Epithelial cell of esophagus (primary cell): ENCODE data around the gene C13orf42.
A peak's percentile ranks its signal among the peaks of the same experiment; 100 is the strongest.

Experiments
- DNase-seq: peaks from one replicate; pipeline ENCODE4 v3.0.0; 2010; ENCODE audit warnings: low read depth
- H3K4me3 ChIP-seq: 2 replicates; pipeline ENCODE4 v1.5.1; 2011; ENCODE audit warnings: mild to moderate bottlenecking, low read length, control low read depth
- TF ChIP-seq, protein P1 (sequence below): IDR thresholded peaks from 2 replicates; pipeline ENCODE4 v1.5.1; 2011; ENCODE audit warnings: low read depth, mild to moderate bottlenecking, low read length, control low read depth, inconsistent platforms; ENCODE audit not compliant: insufficient read depth; ENCODE audit errors: missing control alignments

C13orf42 gene

DNA sequence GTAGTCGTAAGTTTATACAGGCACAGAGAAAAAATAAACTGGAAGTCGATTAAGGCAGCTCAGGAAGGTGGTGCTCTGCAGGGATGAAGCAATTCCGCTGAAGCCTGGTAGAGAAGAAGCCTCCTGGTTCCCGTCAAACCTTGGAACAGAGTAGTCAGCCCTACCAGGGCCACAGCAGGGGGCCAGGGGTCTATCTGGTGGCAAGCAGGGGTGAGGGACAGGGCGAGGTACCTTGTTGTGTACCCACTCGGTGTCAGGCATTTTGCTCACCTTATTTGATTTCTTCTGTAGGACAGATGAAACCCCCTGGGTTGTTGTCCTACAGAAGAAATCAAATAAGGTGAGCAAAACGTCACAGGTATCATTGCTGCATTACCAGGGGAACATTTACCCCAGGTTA lies 70.6 kb downstream of the C13orf42 start:
- TF ChIP-seq, protein P1, sequence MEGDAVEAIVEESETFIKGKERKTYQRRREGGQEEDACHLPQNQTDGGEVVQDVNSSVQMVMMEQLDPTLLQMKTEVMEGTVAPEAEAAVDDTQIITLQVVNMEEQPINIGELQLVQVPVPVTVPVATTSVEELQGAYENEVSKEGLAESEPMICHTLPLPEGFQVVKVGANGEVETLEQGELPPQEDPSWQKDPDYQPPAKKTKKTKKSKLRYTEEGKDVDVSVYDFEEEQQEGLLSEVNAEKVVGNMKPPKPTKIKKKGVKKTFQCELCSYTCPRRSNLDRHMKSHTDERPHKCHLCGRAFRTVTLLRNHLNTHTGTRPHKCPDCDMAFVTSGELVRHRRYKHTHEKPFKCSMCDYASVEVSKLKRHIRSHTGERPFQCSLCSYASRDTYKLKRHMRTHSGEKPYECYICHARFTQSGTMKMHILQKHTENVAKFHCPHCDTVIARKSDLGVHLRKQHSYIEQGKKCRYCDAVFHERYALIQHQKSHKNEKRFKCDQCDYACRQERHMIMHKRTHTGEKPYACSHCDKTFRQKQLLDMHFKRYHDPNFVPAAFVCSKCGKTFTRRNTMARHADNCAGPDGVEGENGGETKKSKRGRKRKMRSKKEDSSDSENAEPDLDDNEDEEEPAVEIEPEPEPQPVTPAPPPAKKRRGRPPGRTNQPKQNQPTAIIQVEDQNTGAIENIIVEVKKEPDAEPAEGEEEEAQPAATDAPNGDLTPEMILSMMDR, result no peak
- no peak for DNase-seq
- no peak overlapping the region for H3K4me3 ChIP-seq

DNA sequence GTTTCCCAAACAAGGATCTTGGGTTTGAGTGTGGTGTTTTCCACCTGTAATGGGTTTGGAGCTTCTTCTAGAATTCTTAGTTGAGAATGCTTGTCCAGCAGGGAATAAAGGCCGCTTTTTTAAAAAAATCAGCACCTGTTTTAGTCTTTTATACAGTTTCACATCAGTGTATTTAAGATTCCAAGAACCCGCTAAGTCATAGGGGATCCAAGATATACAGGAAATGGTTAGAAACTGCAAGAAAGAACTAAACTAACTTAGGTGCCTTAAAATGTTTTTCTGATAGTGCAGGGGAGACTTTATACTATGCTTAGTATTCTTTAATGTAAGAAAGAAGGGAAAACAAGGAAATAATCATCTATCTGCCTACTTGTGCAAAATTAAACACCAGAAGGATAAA lies 74.7 kb downstream of the C13orf42 start:
- DNase-seq, result no peak
- H3K4me3 ChIP-seq, result no peak overlapping the region
- TF ChIP-seq, protein P1, result no peak

DNA sequence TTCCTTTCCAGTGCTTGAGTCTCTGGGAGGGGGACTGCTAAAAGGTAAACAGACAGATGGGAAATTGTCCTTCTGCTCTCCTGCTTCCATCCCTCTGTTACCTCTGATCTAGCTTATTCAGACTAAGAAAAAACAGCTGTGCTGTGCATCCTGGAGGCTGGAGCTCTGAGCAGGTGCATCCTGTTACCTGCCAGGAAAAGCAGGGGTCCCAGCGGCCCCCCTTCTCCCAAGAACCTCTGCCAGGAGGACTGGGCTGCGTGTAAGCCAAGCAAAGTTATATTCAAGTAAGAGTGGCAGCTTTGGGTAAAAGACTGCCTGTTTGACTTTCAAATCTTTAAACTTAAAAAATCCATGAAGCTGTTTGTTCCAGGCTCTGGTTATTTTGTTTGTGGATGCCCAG lies 75.1 kb downstream of the C13orf42 start:
- H3K4me3 ChIP-seq, result no peak overlapping the region
- no peak for DNase-seq
- TF ChIP-seq, protein P1, result no peak

DNA sequence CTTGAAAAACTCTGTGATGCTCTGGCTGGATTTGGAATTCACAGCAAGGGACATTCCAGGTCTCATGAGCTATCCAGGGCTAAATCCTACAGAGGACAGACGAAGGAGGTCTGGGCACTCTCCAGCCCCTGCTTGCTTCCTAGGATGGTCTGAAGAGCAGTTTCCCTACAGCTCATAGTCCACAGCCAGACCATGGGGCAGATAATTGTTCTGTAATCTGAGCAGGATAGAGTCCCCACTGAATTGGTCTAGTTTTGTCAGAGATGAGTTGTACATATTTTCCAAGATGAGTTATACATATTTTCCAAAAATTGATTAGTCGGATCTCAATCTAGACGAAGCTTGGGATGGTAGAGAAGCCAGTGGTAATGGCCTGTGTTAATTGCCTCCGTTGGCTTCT lies 75.6 kb downstream of the C13orf42 start:
- TF ChIP-seq, protein P1, result no peak
- no peak for DNase-seq
- H3K4me3 ChIP-seq, result no peak overlapping the region

DNA sequence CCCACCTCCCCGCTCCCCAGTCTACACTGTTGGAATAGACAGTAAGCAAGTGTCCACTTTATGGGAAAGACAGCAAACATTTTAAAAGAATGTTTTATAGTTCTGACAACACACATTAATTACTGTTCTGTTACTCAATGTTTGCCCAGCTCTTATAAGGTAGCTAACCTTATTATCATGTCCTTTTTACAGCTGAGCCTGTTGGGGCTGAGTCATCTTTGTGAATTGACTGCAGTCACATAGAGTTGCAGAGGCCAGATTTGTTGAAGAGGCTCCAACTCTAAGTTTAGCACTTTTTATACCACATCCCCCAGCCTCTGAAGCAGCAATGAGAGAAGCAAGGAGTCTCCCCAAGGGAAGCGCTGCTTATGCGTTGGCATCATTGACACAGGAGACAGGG lies 76.2 kb downstream of the C13orf42 start:
- DNase-seq, result peak; percentile 8
- H3K4me3 ChIP-seq, result no peak overlapping the region
- TF ChIP-seq, protein P1, result no peak

DNA sequence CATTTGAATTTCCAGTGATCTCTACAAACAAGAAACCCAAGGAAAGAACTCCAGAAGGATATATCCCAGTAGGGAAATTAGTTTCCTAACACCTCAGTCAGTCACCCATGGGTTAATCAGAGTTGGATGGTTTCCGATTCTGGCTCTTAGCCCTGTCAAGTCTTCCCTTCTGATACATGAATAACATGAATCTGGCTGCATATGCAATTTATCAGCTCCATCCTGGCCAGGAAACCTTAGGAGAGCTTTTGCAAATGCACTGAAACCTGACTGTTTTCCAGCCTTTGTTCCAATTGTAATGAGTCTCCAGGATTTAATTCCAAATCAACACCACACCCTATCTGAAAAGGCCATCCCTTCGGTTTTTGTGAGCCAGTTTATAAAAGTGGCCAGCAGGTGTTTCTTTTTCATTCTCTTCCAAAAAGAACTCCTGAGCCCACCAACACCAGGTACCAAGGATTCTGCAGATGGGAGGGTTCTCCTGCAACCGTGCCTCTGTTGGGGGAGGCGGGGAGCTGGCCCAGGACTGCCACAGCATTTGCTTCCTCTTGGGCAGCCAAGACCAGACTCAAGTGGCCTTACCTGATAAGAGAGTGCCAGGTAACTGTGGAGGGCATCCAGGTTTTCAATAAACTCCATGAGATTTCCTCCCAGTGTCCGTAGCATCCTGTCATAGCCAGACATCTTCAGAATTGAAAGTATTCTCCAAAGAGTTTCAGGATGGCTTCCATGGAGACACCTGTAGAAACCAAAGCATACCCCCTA lies 77.5 kb downstream of the C13orf42 start:
- TF ChIP-seq, protein P1, result no peak
- no peak for DNase-seq
- H3K4me3 ChIP-seq, result no peak overlapping the region

DNA sequence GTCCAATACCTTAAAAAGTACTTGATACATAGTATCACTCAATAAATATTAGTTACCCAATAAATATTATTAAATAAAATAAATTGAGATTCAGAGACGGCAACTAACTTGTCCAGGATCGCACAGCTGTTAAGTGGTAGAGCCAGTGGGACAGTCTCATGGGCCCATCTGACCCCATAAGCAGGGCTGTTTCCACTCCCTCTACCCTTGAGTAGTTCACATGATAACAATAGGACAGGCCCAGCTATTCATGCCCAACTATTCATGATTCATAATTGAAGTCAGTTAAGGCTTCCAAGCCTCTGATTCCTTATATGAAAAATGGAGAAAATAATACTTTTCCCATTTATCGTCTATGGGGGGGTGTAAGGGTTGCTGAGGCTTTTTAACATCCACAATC lies 78.2 kb downstream of the C13orf42 start:
- no peak for DNase-seq
- TF ChIP-seq, protein P1, result no peak

More for the DNA sequence above, 78.2 kb downstream of the C13orf42 start:
- H3K4me3 ChIP-seq, result no peak overlapping the region
